Transverse colon (tissue), 4 donors: ENCODE measurements around the gene ICA1L. TPM values are rescaled to one million over a fixed set of nuclear protein-coding genes. Genes with fewer than 3 reads are reported as not detected.
"Not testable (repeated sequence)": the region's sequence is repeated elsewhere in the genome, so short reads cannot be mapped to it uniquely, and the experiment has no call there.

ENCODE experiments used
- DNase-seq: peaks from one replicate; pipeline ENCODE4 v3.0.0-alpha.2; 2019
- H3K27ac ChIP-seq, 4 donors: fragments of 200-600 bp; sonication (generic); 2 replicates each; pipeline ENCODE4 v1.5.1; 2016 to 2018; ENCODE audit warnings: inconsistent platforms in 4 of 4
- H3K27me3 ChIP-seq: fragments of 200-600 bp; sonication (generic); 2 replicates; pipeline ENCODE4 v1.5.1; 2017; ENCODE audit warnings: inconsistent platforms
- H3K36me3 ChIP-seq, 4 donors: fragments of 200-600 bp; sonication (generic); 2 replicates each; pipeline ENCODE4 v1.5.1; 2017 to 2019; ENCODE audit warnings: inconsistent platforms in 4 of 4
- H3K4me1 ChIP-seq, 4 donors: fragments of 200-600 bp; sonication (generic); 2 replicates each; pipeline ENCODE4 v1.5.1; 2017 to 2020; ENCODE audit warnings: inconsistent platforms in 4 of 4
- H3K4me3 ChIP-seq, 4 donors: fragments of 200-600 bp; sonication (generic); 1 replicate in 1 of 4; 2 replicates in 3 of 4; pipeline versions ENCODE4 v1.5.1 to v1.6.1; 2017 to 2019; ENCODE audit warnings: inconsistent platforms in 4 of 4
- H3K9me3 ChIP-seq, 2 donors: fragments of 200-600 bp; sonication (generic); 2 replicates each; pipeline ENCODE4 v1.5.1; 2017 to 2019; ENCODE audit warnings: inconsistent platforms in 2 of 2
- CTCF ChIP-seq, 5 experiments: fragments of 200-600 bp in 3 of 5; fragments of 450-650 bp in 2 of 5; sonication (generic) in 3 of 5; IDR thresholded peaks; 1 replicate in 2 of 5; 2 replicates in 3 of 5; pipeline ENCODE4 v1.5.1; 2016 to 2017; ENCODE audit warnings: antibody characterized with exemption in 5 of 5, inconsistent platforms in 3 of 5, mild to moderate bottlenecking in 2 of 5, moderate library complexity in 1 of 5
- EP300 ChIP-seq: sonication (generic); formaldehyde crosslinking; IDR thresholded peaks from one replicate; pipeline ENCODE4 v1.6.1; 2017; ENCODE audit warnings: antibody characterized with exemption, low read depth
- POLR2A ChIP-seq: fragments of 450-650 bp; IDR thresholded peaks from one replicate; pipeline ENCODE4 v1.6.1; 2016; ENCODE audit warnings: antibody characterized with exemption, mild to moderate bottlenecking, moderate library complexity
- POLR2AphosphoS5 ChIP-seq, 3 donors: sonication (generic); formaldehyde crosslinking; IDR thresholded peaks; one replicate each; pipeline ENCODE4 v1.6.1; 2016; ENCODE audit warnings: antibody characterized with exemption in 3 of 3
- WGBS, 2 donors: methylation state at CpG; one replicate each; pipeline ENCODE4 v1.1.5; 2018; ENCODE audit warnings: low coverage in 1 of 2; 5-methylcytosine and 5-hydroxymethylcytosine counted together
- in situ Hi-C, 4 donors: fragments of 200-750 bp; cut with MboI; loops; one replicate each; pipeline versions ENCODE4 v1.15.0 to v1.15.1; 2017; ENCODE audit warnings: low sequenced_read_pairs in 3 of 4, low pct_ligation_motif_present in 1 of 4, low pct_unique_long_range_greater_than_20kb in 1 of 4
- intact Hi-C: fragments of 100-400 bp; cut with DNase I; formaldehyde crosslinking; loops from one replicate; pipeline ENCODE4 v1.15.1; 2023; ENCODE audit warnings: low total_unique reads
- total RNA-seq, 4 donors: library from RNA; depleted of rRNA; stranded (reverse); fragments of >200 nt; gene quantifications; one replicate each; pipeline ENCODE4 v1.1.0, GENCODE V29; 2016

ICA1L gene
- 10 to 100 TPM in 2 of 4 donors, 1 to 10 TPM in 2; 4.4 to 39.4 (median 20.5) TPM for total RNA-seq

DNA sequence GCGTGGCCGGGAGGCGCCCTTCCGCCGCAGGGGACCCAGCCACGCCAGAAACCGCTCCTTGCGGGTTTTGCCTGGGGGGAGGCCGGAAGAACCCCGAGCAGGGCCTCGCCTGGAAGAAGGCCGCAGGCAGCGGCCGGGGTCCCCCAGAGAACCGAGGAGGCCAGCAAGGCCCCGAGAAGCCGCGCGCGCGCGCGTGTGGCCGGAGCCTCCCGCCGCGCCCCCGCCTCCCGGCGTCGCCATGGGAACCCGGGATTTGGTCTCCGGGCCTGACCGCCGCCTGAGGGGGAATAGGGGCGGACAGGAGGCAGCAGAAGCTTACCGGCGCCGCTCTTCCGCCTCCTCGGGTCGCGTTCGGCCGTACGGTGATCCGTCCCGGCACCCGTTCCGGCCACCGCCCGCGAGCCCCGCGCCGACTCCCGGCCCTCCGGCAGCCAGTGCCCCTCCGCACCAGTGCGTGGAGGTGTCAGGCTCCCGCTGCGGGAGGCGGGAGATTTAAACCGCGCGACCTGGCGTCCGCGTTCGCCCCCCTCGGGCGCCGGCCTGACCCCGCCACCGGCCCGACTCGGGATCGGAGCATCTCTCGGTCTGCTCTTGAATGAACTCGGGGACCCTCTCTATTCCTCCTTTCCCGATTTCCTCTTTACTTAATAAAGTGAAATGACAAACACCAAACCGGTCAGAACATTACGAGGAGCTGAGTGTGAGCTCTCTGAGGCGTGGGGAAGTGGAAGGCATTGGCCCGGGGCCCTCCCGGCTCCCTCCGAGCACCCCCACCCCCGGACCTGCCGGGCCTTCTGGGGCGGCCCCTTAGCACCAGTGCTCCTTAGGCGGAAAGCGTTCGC is at the start of gene ICA1L:
Gene ICA1L, minus strand, starts transcription at position 467 of the 842 bp plus-strand sequence. CDS start 42,757 bp downstream, outside the sequence.
- H3K4me3 ChIP-seq = peak within 1 kb of the TSS; percentile 52 to 85 (median 74)
- H3K9me3 ChIP-seq = no peaks in the 10 kb centered on the region
- no peaks in the 10 kb centered on the region for H3K27me3 ChIP-seq
- DNase-seq = peak; percentile 56
- H3K4me1 ChIP-seq = peaks cover 0 to 13% (median 6%) of the 10 kb centered on the region in 4 donors
- 1% methylated on average over 78 of the region's 93 CpGs; no CpG with 5 or more reads in 1 of the 2 donors for WGBS, 2 donors
- H3K27ac ChIP-seq = peak within 1 kb of the TSS; percentile 75 to 82 (median 80)
- TF ChIP-seq POLR2A = no peak
- H3K36me3 ChIP-seq = no peaks in the 10 kb centered on the region
- intact Hi-C loops = no loop called here
- in situ Hi-C loops = loop anchor here in 2 of 4 donors (25.0 kb wide), 1 partner anchor 284 kb away; no protein-coding TSS in a partner anchor

- Histone ChIP-seq H3K9me3 (no peaks in the 10 kb centered on the region), H3K4me3 (no peak overlapping the region), H3K27me3 (no peaks in the 10 kb centered on the region), H3K4me1 (no peaks in the 10 kb centered on the region), H3K36me3 (peaks cover 0 to 7% (median 0%) of the 10 kb centered on the region in 4 donors), H3K27ac (no peak overlapping the region)
- in situ Hi-C loops (no loop called here), intact Hi-C loops (no loop called here)
- TF ChIP-seq CTCF (IDR thresholded peaks at IDR 0.05) (no peak), EP300 (no peak), POLR2A (no peak)
- DNase-seq = no peak
- WGBS, 2 donors = 67 to 93% methylated on average over 1 of the region's 1 CpG
Observed at GRCh38 chr2:202918860-202919259, 47.3 kb upstream of the ICA1L start.

- WGBS, 2 donors = 0 to 4% methylated on average over 4 to 8 of the region's 49 CpGs
- H3K36me3 ChIP-seq, intact Hi-C loops: not testable (repeated sequence)
Observed at GRCh38 chr2:202912342-202913201, 41.0 kb upstream of the ICA1L start.

GRCh38 chr2:202911512-202912341 is 40.2 kb upstream of the ICA1L start, which contains the start of the genes CARF and WDR12:
CARF (plus strand) TSS chr2:202912275; CDS start chr2:202941903, 29,628 bp downstream.
WDR12 (minus strand) TSS chr2:202911673; CDS start chr2:202911476, 197 bp downstream.
- Histone ChIP-seq H3K9me3 (no peaks in the 10 kb centered on the region), H3K36me3 (no peaks in the 10 kb centered on the region), H3K4me3 (peak within 1 kb of the TSS; percentile 50 to 97 (median 76)), H3K27ac (peak within 1 kb of the TSS; percentile 85 to 98 (median 93)), H3K4me1 (peaks cover 11 to 25% (median 18%) of the 10 kb centered on the region in 4 donors), H3K27me3 (no peaks in the 10 kb centered on the region)
- in situ Hi-C loops = no loop called here
- DNase-seq = peak; percentile 95
- intact Hi-C loops = no loop called here
- TF ChIP-seq POLR2AphosphoS5 (IDR thresholded peaks at IDR 0.05) = peak in 2 of 3 donors; percentile 75 to 86
- TF ChIP-seq POLR2A = peak; percentile 72
- TF ChIP-seq EP300 = no peak
- peak in 1 of 5 experiments; percentile 5 for TF ChIP-seq CTCF (IDR thresholded peaks at IDR 0.05)
- 0 to 1% methylated on average over 12 to 38 of the region's 39 CpGs for WGBS, 2 donors

More at GRCh38 chr2:202912342-202913201, 41.0 kb upstream of the ICA1L start:
- DNase-seq = peak; percentile 10
- H3K9me3 ChIP-seq, H3K27me3 ChIP-seq, in situ Hi-C loops: not testable (repeated sequence)
- peak overlapping the region; percentile 50 to 97 (median 76) for H3K4me3 ChIP-seq
- peak overlapping the region; percentile 85 to 98 (median 93) for H3K27ac ChIP-seq
- H3K4me1 ChIP-seq = peaks cover 11 to 25% (median 18%) of the 10 kb centered on the region in 4 donors
